HCT116 (cell line): ENCODE measurements around the gene SPI1.

ENCODE experiments used
- ELF1 ChIP-seq: IDR thresholded peaks from 2 replicates; pipeline ENCODE4 v1.6.1; 2012; ENCODE audit warnings: low read depth, borderline replicate concordance
- EZH2 ChIP-seq: fragments of 200-600 bp; sonication (generic); IDR thresholded peaks from 2 replicates; pipeline ENCODE4 v1.6.1; 2017; ENCODE audit warnings: antibody characterized with exemption, mixed run types
- POLR2A ChIP-seq: IDR thresholded peaks from 2 replicates; pipeline ENCODE4 v1.7.0; 2011; ENCODE audit warnings: borderline replicate concordance; ENCODE audit not compliant: insufficient read depth, insufficient read length; ENCODE audit errors: extremely low read depth
- POLR2AphosphoS5 ChIP-seq: IDR thresholded peaks from 2 replicates; pipeline ENCODE4 v1.6.1; 2011; ENCODE audit warnings: mild to moderate bottlenecking, low read depth, low read length, moderate library complexity
- SP1 ChIP-seq: IDR thresholded peaks from 2 replicates; pipeline ENCODE4 v1.6.1; 2012; ENCODE audit warnings: low read depth
- TCF7L2 ChIP-seq: IDR thresholded peaks from 2 replicates; pipeline ENCODE4 v1.7.0; 2011; ENCODE audit warnings: borderline replicate concordance, inconsistent platforms; ENCODE audit not compliant: insufficient read depth, insufficient read length; ENCODE audit errors: extremely low read depth
- ZFX ChIP-seq: fragments of 450-650 bp; IDR thresholded peaks from 2 replicates; pipeline ENCODE4 v1.6.1; 2017
- TF ChIP-seq, protein P1 (sequence below): IDR thresholded peaks from 2 replicates; pipeline ENCODE4 v1.6.1; 2012; ENCODE audit warnings: low read depth
- TF ChIP-seq, protein P2 (sequence below), 3 experiments: fragments of 200-600 bp in 1 of 3; sonication (generic) in 1 of 3; IDR thresholded peaks in 2 of 3; conservative IDR thresholded peaks in 1 of 3; 2 replicates each; pipeline ENCODE4 v1.5.1; 2012 to 2017; ENCODE audit warnings: low read depth in 2 of 3, low read length in 2 of 3, antibody characterized with exemption in 1 of 3, borderline replicate concordance in 1 of 3, control low read depth in 1 of 3, mild to moderate bottlenecking in 1 of 3, mixed read lengths in 1 of 3, mixed run types in 1 of 3, moderate library complexity in 1 of 3; ENCODE audit not compliant: insufficient read depth in 1 of 3

DNA sequence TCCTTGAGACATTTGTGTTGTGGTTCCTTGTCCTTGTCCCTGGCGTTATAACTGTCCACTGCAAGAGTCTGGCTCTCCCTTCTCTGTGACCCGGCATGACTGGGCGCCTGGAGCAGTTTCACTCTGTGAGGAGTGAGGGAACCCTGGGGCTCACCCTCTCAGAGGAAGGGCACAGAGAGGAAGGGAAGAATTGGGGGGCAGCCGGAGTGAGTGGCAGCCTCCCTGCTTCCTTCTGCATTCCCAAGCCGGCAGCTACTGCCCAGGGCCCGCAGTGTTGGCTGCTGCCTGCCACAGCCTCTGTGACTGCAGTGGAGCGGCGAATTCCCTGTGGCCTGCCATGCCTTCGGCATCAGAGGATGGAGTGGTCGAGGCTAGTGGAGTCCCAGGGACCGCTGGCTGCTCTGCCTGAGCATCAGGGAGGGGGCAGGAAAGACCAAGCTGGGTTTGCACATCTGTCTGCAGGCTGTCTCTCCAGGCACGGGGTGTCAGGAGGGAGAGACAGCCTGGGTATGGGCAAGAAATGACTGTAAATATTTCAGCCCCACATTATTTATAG lies 48.8 kb downstream of the SPI1 start:
- TF ChIP-seq, protein P1, sequence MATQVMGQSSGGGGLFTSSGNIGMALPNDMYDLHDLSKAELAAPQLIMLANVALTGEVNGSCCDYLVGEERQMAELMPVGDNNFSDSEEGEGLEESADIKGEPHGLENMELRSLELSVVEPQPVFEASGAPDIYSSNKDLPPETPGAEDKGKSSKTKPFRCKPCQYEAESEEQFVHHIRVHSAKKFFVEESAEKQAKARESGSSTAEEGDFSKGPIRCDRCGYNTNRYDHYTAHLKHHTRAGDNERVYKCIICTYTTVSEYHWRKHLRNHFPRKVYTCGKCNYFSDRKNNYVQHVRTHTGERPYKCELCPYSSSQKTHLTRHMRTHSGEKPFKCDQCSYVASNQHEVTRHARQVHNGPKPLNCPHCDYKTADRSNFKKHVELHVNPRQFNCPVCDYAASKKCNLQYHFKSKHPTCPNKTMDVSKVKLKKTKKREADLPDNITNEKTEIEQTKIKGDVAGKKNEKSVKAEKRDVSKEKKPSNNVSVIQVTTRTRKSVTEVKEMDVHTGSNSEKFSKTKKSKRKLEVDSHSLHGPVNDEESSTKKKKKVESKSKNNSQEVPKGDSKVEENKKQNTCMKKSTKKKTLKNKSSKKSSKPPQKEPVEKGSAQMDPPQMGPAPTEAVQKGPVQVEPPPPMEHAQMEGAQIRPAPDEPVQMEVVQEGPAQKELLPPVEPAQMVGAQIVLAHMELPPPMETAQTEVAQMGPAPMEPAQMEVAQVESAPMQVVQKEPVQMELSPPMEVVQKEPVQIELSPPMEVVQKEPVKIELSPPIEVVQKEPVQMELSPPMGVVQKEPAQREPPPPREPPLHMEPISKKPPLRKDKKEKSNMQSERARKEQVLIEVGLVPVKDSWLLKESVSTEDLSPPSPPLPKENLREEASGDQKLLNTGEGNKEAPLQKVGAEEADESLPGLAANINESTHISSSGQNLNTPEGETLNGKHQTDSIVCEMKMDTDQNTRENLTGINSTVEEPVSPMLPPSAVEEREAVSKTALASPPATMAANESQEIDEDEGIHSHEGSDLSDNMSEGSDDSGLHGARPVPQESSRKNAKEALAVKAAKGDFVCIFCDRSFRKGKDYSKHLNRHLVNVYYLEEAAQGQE = no peak
- TF ChIP-seq, protein P2, sequence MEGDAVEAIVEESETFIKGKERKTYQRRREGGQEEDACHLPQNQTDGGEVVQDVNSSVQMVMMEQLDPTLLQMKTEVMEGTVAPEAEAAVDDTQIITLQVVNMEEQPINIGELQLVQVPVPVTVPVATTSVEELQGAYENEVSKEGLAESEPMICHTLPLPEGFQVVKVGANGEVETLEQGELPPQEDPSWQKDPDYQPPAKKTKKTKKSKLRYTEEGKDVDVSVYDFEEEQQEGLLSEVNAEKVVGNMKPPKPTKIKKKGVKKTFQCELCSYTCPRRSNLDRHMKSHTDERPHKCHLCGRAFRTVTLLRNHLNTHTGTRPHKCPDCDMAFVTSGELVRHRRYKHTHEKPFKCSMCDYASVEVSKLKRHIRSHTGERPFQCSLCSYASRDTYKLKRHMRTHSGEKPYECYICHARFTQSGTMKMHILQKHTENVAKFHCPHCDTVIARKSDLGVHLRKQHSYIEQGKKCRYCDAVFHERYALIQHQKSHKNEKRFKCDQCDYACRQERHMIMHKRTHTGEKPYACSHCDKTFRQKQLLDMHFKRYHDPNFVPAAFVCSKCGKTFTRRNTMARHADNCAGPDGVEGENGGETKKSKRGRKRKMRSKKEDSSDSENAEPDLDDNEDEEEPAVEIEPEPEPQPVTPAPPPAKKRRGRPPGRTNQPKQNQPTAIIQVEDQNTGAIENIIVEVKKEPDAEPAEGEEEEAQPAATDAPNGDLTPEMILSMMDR (IDR thresholded peaks at IDR 0.05 in 2 of 3, conservative IDR thresholded peaks at IDR 0.05 in 1 of 3; ENCODE audit: borderline replicate concordance in 1 of 3, insufficient read depth in 1 of 3, low read depth in 2 of 3, low read length in 2 of 3) = no peak
- TF ChIP-seq EZH2 = no peak
- TF ChIP-seq POLR2AphosphoS5 = no peak
- TF ChIP-seq ELF1 = no peak
- TF ChIP-seq ZFX = no peak
- no peak for TF ChIP-seq SP1
- no peak for TF ChIP-seq TCF7L2
- TF ChIP-seq POLR2A = no peak
